ENCODE results near the gene SLC39A9. TPM values are rescaled to one million over a fixed set of nuclear protein-coding genes. Genes with fewer than 3 reads are reported as not detected.
"Not testable (repeated sequence)": the region's sequence is repeated elsewhere in the genome, so short reads cannot be mapped to it uniquely, and the experiment has no call there.

SLC39A9 gene
- total and polyA plus RNA-seq, 2 donors: 25.5 to 108 TPM

DNA sequence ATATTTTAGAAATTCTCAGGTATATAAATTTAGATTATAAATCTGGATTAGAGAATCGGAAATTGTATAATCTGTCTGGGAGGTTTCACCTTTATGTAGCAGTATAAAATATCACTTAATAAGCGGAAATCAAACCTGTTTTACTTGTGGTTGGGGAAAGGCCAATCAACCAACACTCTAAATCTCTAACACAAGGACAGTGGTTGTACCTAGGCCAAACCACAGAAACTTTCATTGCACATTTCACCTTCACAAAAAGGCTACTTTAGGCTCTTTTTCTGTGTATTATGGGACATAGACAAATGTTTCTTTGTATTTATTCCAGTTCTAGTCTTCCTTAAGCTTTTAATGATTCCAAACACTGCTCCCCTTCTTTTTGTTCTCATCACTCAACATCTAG is 20.2 kb upstream of the SLC39A9 start:
- DNase-seq (ENCODE audit: extremely low spot score): no peak
- Histone ChIP-seq H3K27ac (ENCODE audit: low read depth) (no peak overlapping the region), H3K4me1 (ENCODE audit: insufficient read depth) (no peaks in the 10 kb centered on the region), H3K4me3 (ENCODE audit: low read depth, low read length) (no peak overlapping the region), H3K36me3 (ENCODE audit: insufficient read depth) (peaks cover 2% of the 10 kb centered on the region)
- WGBS: 95% methylated on average over 2 of the region's 2 CpGs

DNA sequence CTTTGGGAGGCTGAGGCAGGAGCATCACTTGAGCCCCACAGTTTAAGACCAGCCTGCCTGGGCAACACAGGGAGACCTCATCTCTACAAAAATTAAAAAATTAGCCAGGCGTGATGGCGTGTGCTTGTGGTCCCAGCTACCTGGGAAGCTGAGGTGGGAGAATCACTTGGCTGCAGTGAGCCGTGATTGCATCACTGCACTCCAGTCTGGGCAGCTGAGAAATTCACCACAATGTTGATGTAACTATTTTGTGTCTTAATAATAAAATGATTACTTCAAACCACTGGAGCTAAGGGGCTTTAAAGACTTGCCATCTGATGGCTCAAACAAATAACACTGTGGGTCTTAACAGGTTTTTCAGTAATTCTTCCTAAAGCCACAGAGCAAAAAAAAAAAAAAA is 11.2 kb upstream of the SLC39A9 start:
- no peak overlapping the region for H3K27ac ChIP-seq (ENCODE audit: low read depth)
- 86% methylated on average over 3 of the region's 3 CpGs for WGBS
- H3K4me1 ChIP-seq (ENCODE audit: insufficient read depth): no peaks in the 10 kb centered on the region
- H3K36me3 ChIP-seq (ENCODE audit: insufficient read depth): no peaks in the 10 kb centered on the region
- no peak overlapping the region for H3K4me3 ChIP-seq (ENCODE audit: low read depth, low read length)
- DNase-seq (ENCODE audit: extremely low spot score): no peak

DNA sequence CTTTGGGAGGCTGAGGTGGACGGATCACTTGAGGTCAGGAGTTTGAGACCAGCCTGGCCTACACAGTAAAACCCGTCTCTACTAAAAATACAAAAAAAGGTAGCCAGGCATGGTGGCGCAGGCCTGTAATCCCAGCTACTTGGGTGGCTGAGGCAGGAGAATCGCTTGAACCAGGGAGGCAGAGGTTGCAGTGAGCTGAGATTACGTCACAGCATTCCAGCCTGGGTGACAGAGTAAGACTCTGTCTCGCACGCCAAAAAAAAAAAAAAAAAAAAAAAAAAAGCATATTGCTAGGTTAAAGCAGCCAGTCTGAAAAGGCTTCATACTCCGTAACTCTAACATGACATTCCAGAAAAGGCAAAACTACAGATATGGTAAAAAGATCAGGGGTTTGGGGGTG is 7.1 kb upstream of the SLC39A9 start:
- not testable (repeated sequence) for DNase-seq (ENCODE audit: extremely low spot score); H3K4me3 ChIP-seq (ENCODE audit: low read depth, low read length); H3K27ac ChIP-seq (ENCODE audit: low read depth); H3K4me1 ChIP-seq (ENCODE audit: insufficient read depth); H3K36me3 ChIP-seq (ENCODE audit: insufficient read depth)
- WGBS: 84% methylated on average over 8 of the region's 8 CpGs

DNA sequence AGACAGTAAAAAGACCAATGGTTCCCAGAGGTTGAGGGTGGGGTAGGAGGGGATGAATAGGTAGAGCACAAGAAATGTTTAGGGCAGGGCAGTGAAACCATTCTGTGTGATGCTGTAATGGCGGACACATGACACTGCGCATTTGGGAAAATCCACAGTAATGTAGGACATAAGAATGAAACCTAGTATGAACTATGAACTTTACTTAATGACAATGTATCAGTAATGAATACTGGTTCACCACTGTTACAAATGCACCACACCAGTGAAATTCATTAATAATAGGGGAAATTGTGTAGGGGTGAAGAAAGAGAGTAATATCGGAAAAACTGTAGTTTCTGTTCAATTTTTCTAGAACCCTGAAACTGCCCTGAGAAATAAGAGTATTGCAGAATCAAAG is 6.0 kb upstream of the SLC39A9 start:
- DNase-seq (ENCODE audit: extremely low spot score): no peak
- Histone ChIP-seq H3K4me1 (ENCODE audit: insufficient read depth) (no peaks in the 10 kb centered on the region), H3K27ac (ENCODE audit: low read depth) (no peak overlapping the region), H3K36me3 (ENCODE audit: insufficient read depth) (peaks cover 6% of the 10 kb centered on the region), H3K4me3 (ENCODE audit: low read depth, low read length) (no peak overlapping the region)
- 98% methylated on average over 3 of the region's 3 CpGs for WGBS

DNA sequence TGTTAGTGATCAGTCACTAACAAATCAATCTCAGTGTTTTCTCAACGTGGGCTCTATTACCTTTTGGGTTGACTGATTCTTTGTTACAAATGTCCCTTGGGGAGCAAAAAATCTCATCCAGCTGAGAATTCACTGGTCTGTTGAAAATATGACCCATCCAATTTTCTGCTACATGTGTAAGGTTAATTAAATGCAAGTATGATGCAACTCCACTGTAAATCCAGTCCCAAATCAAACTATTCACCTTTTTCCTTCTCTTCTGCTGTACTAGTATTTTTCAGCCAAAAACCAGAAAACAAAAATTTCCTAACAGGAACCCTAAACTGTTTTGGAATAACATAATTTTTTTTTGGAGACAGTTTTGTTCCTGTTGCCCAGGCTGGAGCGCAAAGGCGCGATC is 2.6 kb upstream of the SLC39A9 start:
- Histone ChIP-seq H3K4me1 (ENCODE audit: insufficient read depth) (peaks cover 2% of the 10 kb centered on the region), H3K4me3 (ENCODE audit: low read depth, low read length) (no peak overlapping the region), H3K36me3 (ENCODE audit: insufficient read depth) (peaks cover 6% of the 10 kb centered on the region), H3K27ac (ENCODE audit: low read depth) (no peak overlapping the region)
- 89% methylated on average over 4 of the region's 4 CpGs for WGBS
- DNase-seq (ENCODE audit: extremely low spot score): no peak

DNA sequence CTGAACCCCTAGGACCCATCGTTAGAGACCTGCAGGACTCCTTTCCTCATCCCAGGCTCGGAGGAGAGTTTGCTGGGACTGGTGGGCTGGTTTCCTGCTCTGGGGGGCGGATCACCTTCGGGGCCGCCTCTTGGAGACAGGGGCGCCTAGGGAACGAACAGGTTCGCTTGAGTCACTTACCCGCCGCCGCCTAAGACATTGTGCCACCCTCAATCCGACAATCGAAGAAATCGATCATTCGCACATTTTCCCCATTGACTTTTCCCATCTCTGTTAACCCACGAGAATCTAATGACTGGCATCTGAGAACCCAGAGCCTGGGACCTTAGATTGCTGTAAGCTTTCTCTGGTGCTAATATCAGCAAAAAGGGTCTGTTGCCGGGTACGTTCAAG is 322 bp downstream of the SLC39A9 start:
- WGBS: under 1% methylated on average over 18 of the region's 18 CpGs
- Histone ChIP-seq H3K4me1 (ENCODE audit: insufficient read depth) (peaks cover 4% of the 10 kb centered on the region), H3K27ac (ENCODE audit: low read depth) (peak overlapping the region; percentile 75), H3K4me3 (ENCODE audit: low read depth, low read length) (peak overlapping the region; percentile 95), H3K36me3 (ENCODE audit: insufficient read depth) (peaks cover 4% of the 10 kb centered on the region)
- DNase-seq (ENCODE audit: extremely low spot score): no peak

DNA sequence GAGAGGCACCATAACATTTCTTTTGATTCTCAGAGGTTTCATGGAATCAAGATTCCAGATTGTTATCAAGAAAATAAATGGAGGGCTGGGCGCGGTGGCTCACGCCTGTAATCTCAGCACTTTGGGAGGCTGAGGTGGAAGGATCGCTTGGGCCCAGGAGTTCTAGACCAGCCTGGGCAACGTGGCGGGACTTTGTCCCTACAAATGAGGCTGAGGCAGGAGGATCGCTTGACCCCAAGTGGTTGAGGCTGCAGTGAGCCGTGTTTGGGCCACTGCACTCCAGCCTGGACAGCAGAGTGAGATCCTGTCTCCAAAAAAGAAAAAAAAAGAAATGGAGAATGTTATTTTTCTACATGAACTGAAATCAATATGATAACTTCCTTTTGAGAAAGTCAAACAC is 1.3 kb downstream of the SLC39A9 start:
- 92% methylated on average over 8 of the region's 8 CpGs for WGBS
- Histone ChIP-seq H3K36me3 (ENCODE audit: insufficient read depth) (peaks cover 4% of the 10 kb centered on the region), H3K4me1 (ENCODE audit: insufficient read depth) (peaks cover 4% of the 10 kb centered on the region), H3K4me3 (ENCODE audit: low read depth, low read length) (no peak overlapping the region), H3K27ac (ENCODE audit: low read depth) (no peak overlapping the region)
- DNase-seq (ENCODE audit: extremely low spot score): no peak

DNA sequence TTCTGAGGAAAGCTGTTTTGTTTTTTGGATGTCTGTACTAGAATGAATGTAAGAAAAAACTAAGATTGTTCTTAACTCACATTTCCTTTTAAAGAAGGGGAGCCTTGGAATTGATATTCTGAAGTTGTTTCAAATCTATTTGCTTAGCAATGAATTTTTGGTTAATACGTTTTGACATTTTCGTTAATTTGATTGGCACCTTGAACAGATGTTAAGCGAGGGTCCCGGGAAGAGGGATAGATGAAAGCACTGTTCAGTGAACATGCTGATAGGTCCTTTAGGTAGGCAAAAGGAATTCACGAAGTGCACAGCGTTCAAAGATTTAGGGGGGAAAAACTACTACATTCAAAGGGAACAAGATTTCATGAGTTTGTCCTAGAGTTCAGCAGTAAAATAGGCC is 1.7 kb downstream of the SLC39A9 start:
- Histone ChIP-seq H3K36me3 (ENCODE audit: insufficient read depth) (peaks cover 3% of the 10 kb centered on the region), H3K27ac (ENCODE audit: low read depth) (no peak overlapping the region), H3K4me3 (ENCODE audit: low read depth, low read length) (no peak overlapping the region), H3K4me1 (ENCODE audit: insufficient read depth) (peaks cover 4% of the 10 kb centered on the region)
- no peak for DNase-seq (ENCODE audit: extremely low spot score)
- 83% methylated on average over 6 of the region's 6 CpGs for WGBS

DNA sequence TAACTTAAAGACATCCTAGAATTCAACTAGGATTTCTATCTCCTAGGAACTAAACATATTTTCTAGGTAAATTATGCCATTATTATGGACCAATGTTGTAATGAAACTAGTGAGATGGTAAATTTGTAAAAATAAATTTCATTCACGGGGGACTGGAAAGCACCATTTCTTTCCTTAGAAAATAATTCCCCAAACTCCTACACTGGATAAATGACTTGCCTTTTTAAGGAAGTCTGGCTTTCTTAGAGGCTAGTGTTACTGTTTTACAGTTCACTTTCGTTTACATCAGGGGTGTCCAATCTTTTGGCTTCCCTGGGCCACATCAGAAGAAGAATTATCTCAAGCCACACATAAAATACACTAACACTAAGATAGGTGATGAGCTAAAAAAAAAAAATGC is 3.3 kb downstream of the SLC39A9 start:
- WGBS: 53% methylated on average over 2 of the region's 2 CpGs
- Histone ChIP-seq H3K36me3 (ENCODE audit: insufficient read depth) (no peaks in the 10 kb centered on the region), H3K27ac (ENCODE audit: low read depth) (no peak overlapping the region), H3K4me1 (ENCODE audit: insufficient read depth) (peaks cover 4% of the 10 kb centered on the region), H3K4me3 (ENCODE audit: low read depth, low read length) (no peak overlapping the region)
- DNase-seq (ENCODE audit: extremely low spot score): no peak

DNA sequence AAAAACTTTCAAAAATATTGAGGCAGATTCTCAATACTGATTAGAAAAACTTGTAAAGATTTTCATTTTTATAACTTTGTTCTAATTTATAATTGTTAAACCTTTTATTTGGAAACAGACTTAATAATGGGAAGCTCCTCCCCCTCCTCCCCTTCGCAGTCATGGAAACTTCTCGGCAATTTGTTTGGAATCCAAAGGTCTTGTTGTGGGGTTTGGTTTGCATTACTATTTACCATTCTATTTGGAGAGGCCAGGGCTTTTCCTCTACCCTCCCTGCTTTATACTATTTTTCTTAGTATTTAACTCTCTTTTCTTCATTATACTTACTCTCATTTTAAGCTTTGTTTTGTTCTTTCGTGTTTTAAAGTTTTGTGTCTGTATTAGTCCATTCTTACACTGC is 6.0 kb downstream of the SLC39A9 start:
- no peak for DNase-seq (ENCODE audit: extremely low spot score)
- 96% methylated on average over 3 of the region's 3 CpGs for WGBS

DNA sequence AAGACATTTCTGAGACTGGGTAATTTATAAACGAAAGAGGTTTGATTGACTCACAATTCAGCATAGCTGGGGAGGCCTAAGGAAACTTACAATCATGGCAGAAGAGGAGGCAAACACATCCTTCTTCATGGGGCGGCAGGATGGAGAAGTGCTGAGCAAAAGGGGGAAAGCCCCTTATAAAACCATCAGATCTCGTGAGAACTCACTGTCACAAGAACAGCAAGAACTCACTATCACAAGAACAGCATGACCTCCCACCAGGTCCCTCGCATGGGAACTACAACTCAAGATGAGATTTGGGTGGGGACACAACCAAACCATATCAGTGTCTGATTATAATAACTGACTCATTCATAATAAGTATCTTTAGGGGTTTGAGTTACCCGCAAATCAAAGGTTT is 6.4 kb downstream of the SLC39A9 start:
- no peak for DNase-seq (ENCODE audit: extremely low spot score)
- Histone ChIP-seq H3K4me3 (ENCODE audit: low read depth, low read length) (no peak overlapping the region), H3K36me3 (ENCODE audit: insufficient read depth) (no peaks in the 10 kb centered on the region), H3K27ac (ENCODE audit: low read depth) (no peak overlapping the region), H3K4me1 (ENCODE audit: insufficient read depth) (peaks cover 4% of the 10 kb centered on the region)
- WGBS: 91% methylated on average over 5 of the region's 5 CpGs

More for the DNA sequence above, 6.0 kb downstream of the SLC39A9 start:
- H3K36me3 ChIP-seq (ENCODE audit: insufficient read depth): no peaks in the 10 kb centered on the region
- no peak overlapping the region for H3K27ac ChIP-seq (ENCODE audit: low read depth)
- H3K4me1 ChIP-seq (ENCODE audit: insufficient read depth): peaks cover 4% of the 10 kb centered on the region
- no peak overlapping the region for H3K4me3 ChIP-seq (ENCODE audit: low read depth, low read length)

DNA sequence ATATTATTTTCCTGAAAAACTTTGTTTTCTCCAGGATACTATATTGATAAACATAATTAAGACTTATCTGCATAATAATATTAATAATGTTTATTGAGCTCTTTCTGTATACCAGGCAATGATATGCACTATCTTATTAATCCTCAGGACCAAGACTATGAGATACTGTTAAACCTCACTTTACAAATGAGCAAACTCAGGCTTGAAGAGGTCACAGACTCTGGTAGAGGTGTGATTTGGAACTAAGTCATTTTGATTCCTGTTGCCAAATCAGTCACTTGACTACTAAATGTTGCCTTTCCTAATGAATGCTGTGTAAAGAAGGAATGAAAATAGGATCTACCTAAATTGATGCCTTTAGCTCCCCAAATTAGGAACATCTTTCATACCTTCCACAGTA is 7.3 kb downstream of the SLC39A9 start:
- no peak for DNase-seq (ENCODE audit: extremely low spot score)
- H3K36me3 ChIP-seq (ENCODE audit: insufficient read depth): no peaks in the 10 kb centered on the region
- H3K27ac ChIP-seq (ENCODE audit: low read depth): no peak overlapping the region
- peaks cover 2% of the 10 kb centered on the region for H3K4me1 ChIP-seq (ENCODE audit: insufficient read depth)
- no peak overlapping the region for H3K4me3 ChIP-seq (ENCODE audit: low read depth, low read length)

DNA sequence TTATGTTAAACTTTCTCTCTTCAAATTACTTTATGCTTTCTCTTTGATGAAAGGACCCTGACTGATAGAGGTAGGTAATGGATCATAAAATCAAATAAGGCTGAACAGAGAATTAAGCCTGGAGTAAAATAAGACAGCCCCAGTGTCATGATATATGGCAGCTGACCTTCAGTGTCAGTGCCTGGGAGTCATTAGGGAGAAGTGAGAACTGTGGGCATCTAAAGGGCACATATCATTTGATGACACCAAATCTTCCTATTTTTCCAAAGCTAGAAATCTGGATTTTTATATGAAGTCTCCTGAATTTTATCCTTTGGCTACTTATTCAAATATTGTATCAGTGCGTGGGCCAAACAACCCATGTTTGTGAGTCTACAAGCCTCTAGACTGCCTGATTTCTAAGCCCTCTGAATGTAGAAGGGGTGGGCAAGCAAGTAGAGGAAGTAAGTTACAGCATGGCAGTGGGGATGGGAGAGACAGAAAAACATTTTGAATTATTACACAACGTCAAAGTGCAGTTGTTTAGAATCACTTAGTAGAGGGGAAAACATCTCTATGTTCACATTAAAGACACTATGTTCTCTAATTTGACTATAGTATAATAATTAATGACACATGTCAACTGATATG is 10.0 kb downstream of the SLC39A9 start:
- DNase-seq (ENCODE audit: extremely low spot score): no peak
- H3K4me3 ChIP-seq (ENCODE audit: low read depth, low read length): no peak overlapping the region
- no peaks in the 10 kb centered on the region for H3K36me3 ChIP-seq (ENCODE audit: insufficient read depth)
- H3K27ac ChIP-seq (ENCODE audit: low read depth): no peak overlapping the region
- no peaks in the 10 kb centered on the region for H3K4me1 ChIP-seq (ENCODE audit: insufficient read depth)
- 80% methylated on average over 2 of the region's 2 CpGs for WGBS

DNA sequence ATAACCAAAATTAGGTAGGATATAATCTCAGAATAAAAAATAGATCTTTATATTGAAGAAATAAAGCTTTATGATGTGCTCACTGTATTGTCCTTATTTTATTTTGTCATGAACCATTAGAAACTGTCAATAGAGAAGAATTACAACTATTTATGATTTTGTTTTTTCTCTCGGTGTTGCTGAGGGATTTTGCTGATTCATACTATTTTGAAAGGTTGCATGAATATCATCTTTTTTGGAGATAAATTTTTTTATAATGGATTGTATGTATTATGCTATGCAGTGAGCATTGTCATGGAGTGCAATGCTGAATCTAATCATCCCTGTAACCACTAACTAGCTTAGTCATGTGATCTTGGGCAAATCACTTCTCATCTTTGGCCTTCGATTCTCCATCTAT is 15.0 kb downstream of the SLC39A9 start:
- H3K4me1 ChIP-seq (ENCODE audit: insufficient read depth): no peaks in the 10 kb centered on the region
- no peak overlapping the region for H3K27ac ChIP-seq (ENCODE audit: low read depth)
- no peak for DNase-seq (ENCODE audit: extremely low spot score)
- 86% methylated on average over 2 of the region's 2 CpGs for WGBS
- no peak overlapping the region for H3K4me3 ChIP-seq (ENCODE audit: low read depth, low read length)
- H3K36me3 ChIP-seq (ENCODE audit: insufficient read depth): no peaks in the 10 kb centered on the region

DNA sequence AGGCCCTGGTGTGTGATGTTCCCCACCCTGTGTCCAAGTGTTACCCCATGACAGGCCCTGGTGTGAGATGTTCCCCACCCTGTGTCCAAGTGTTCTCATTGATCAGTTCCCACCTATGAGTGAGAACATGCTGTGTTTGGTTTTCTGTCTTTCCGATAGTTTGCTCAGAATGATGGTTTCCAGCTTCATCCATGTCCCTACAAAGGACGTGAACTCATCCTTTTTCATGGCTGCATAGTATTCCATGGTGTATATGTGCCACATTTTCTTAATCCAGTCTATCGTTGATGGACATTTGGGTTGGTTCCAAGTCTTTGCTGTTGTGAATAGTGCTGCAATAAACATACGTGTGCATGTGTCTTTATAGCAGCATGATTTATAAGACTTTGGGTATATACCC is 17.6 kb downstream of the SLC39A9 start:
- DNase-seq (ENCODE audit: extremely low spot score); H3K4me3 ChIP-seq (ENCODE audit: low read depth, low read length); H3K27ac ChIP-seq (ENCODE audit: low read depth); H3K36me3 ChIP-seq (ENCODE audit: insufficient read depth); H3K4me1 ChIP-seq (ENCODE audit: insufficient read depth): not testable (repeated sequence)
- WGBS: 94% methylated on average over 4 of the region's 4 CpGs

Data from urinary bladder (tissue), 4 donors.